Astrocyte (in vitro differentiated cells and primary cell): ENCODE data around the gene PCDHB8.
"Not testable (repeated sequence)": the region's sequence is repeated elsewhere in the genome, so short reads cannot be mapped to it uniquely, and the experiment has no call there.

Source experiments
- CTCF ChIP-seq: IDR thresholded peaks from 2 replicates; pipeline ENCODE4 v1.5.1; 2011; ENCODE audit warnings: low read depth, mild to moderate bottlenecking, inconsistent platforms, low read length, moderate library complexity; ENCODE audit not compliant: insufficient read depth
- EZH2 ChIP-seq: IDR thresholded peaks from 2 replicates; pipeline ENCODE4 v1.6.1; 2012; ENCODE audit warnings: mild to moderate bottlenecking, low read length, inconsistent platforms; ENCODE audit not compliant: insufficient read depth

- not testable (repeated sequence) for TF ChIP-seq CTCF, EZH2
Observed at GRCh38 chr5:141189131-141189530, 11.5 kb downstream of the PCDHB8 start.
